Neural progenitor cell (in vitro differentiated cells): Measurements from ENCODE around the gene SHROOM3. TPM values are rescaled to one million over a fixed set of nuclear protein-coding genes. Genes with fewer than 3 reads are reported as not detected.

Experiments
- DNase-seq: peaks from one replicate; pipeline ENCODE4 v3.0.0-alpha.2; 2016; ENCODE audit warnings: low spot score
- H2AFZ ChIP-seq: fragments of 200-600 bp; sonication (generic); replicated peaks from 2 replicates; pipeline ENCODE4 v1.6.1; 2016; ENCODE audit warnings: antibody characterized with exemption
- H3F3A ChIP-seq: fragments of 200-600 bp; sonication (generic); 2 replicates; pipeline ENCODE4 v1.6.1; 2016; ENCODE audit warnings: antibody characterized with exemption, low read depth
- H3K27ac ChIP-seq: fragments of 200-600 bp; sonication (generic); 2 replicates; pipeline ENCODE4 v1.5.1; 2016; ENCODE audit warnings: mild to moderate bottlenecking
- H3K27me3 ChIP-seq: fragments of 200-600 bp; sonication (generic); 2 replicates; pipeline ENCODE4 v1.6.1; 2016; ENCODE audit warnings: mild to moderate bottlenecking, moderate library complexity
- H3K36me3 ChIP-seq: fragments of 200-600 bp; sonication (generic); 2 replicates; pipeline ENCODE4 v1.5.1; 2016
- H3K4me1 ChIP-seq: fragments of 200-600 bp; sonication (generic); 2 replicates; pipeline ENCODE4 v1.6.1; 2016; ENCODE audit warnings: mixed run types
- H3K4me2 ChIP-seq: fragments of 200-600 bp; sonication (generic); 2 replicates; pipeline ENCODE4 v1.6.1; 2016
- H3K4me3 ChIP-seq: fragments of 200-600 bp; sonication (generic); 2 replicates; pipeline ENCODE4 v1.5.1; 2016
- H3K79me2 ChIP-seq: fragments of 200-600 bp; sonication (generic); 2 replicates; pipeline ENCODE4 v1.6.1; 2016; ENCODE audit warnings: low read depth
- H3K9ac ChIP-seq: fragments of 200-600 bp; sonication (generic); 2 replicates; pipeline ENCODE4 v1.6.1; 2016
- H3K9me3 ChIP-seq: fragments of 200-600 bp; sonication (generic); 2 replicates; pipeline ENCODE4 v1.5.1; 2016; ENCODE audit warnings: low read depth
- H4K20me1 ChIP-seq: fragments of 200-600 bp; sonication (generic); 2 replicates; pipeline ENCODE4 v1.6.1; 2016; ENCODE audit warnings: low read depth
- H3K27ac Mint-ChIP-seq: 3 replicates; pipeline ENCODE4 v1.8.0; 2021; ENCODE audit warnings: mixed read lengths
- H3K27me3 Mint-ChIP-seq: 2 replicates; pipeline ENCODE4 v1.8.0; 2022; ENCODE audit warnings: low read depth, mild to moderate bottlenecking, inconsistent platforms, moderate library complexity, mixed read lengths; ENCODE audit not compliant: insufficient read depth
- H3K36me3 Mint-ChIP-seq: 3 replicates; pipeline ENCODE4 v1.8.0; 2021; ENCODE audit warnings: mixed read lengths
- H3K4me1 Mint-ChIP-seq: 3 replicates; pipeline ENCODE4 v1.8.0; 2021; ENCODE audit warnings: mixed read lengths
- H3K4me3 Mint-ChIP-seq: 3 replicates; pipeline ENCODE4 v1.8.0; 2021; ENCODE audit warnings: mild to moderate bottlenecking, moderate library complexity, mixed read lengths
- H3K9me3 Mint-ChIP-seq: 3 replicates; pipeline ENCODE4 v1.8.0; 2020; ENCODE audit warnings: mixed read lengths
- CTCF ChIP-seq: fragments of 200-600 bp; sonication (generic); IDR thresholded peaks from 2 replicates; pipeline ENCODE4 v1.5.1; 2017; ENCODE audit warnings: antibody characterized with exemption, mild to moderate bottlenecking
- EZH2 ChIP-seq: fragments of 200-600 bp; sonication (generic); IDR thresholded peaks from 2 replicates; pipeline ENCODE4 v1.6.1; 2017; ENCODE audit warnings: antibody characterized with exemption, mild to moderate bottlenecking, moderate library complexity
- EZH2phosphoT487 ChIP-seq: fragments of 200-600 bp; sonication (generic); IDR thresholded peaks from 2 replicates; pipeline ENCODE4 v1.6.1; 2017; ENCODE audit warnings: antibody characterized with exemption
- total RNA-seq: library from RNA; depleted of rRNA; stranded (reverse); fragments of >200 nt; gene quantifications from 2 replicates; pipeline ENCODE4 v1.2.3, GENCODE V29; 2015; ENCODE audit warnings: low replicate concordance

The SHROOM3 gene
- total RNA-seq, 1 donor from 2014 or later: 36.6 TPM

GRCh38 chr4:76649086-76649485 lies 214.1 kb downstream of the SHROOM3 start:
- Histone ChIP-seq H3K4me2 (no peak overlapping the region), H3K9ac (no peak overlapping the region), H3K36me3 (no peaks in the 10 kb centered on the region), H4K20me1 (no peaks in the 10 kb centered on the region), H3K4me1 (no peaks in the 10 kb centered on the region), H3K9me3 (no peaks in the 10 kb centered on the region), H3F3A (no peaks in the 10 kb centered on the region), H3K27ac (no peak overlapping the region), H2AFZ (no peak overlapping the region), H3K4me3 (no peak overlapping the region), H3K79me2 (no peaks in the 10 kb centered on the region), H3K27me3 (no peaks in the 10 kb centered on the region)
- no peak for DNase-seq
- TF ChIP-seq CTCF (no peak), EZH2phosphoT487 (no peak), EZH2 (no peak)
- no peak overlapping the region for H3K27ac Mint-ChIP-seq
- H3K36me3 Mint-ChIP-seq: peaks cover 26% of the 10 kb centered on the region
- no peak overlapping the region for H3K4me3 Mint-ChIP-seq
- no peaks in the 10 kb centered on the region for H3K4me1 Mint-ChIP-seq
- peaks cover 5% of the 10 kb centered on the region for H3K9me3 Mint-ChIP-seq
- peaks cover 2% of the 10 kb centered on the region for H3K27me3 Mint-ChIP-seq

GRCh38 chr4:76651616-76652015 lies 216.6 kb downstream of the SHROOM3 start:
- Histone ChIP-seq H3K9ac (no peak overlapping the region), H3K27me3 (no peaks in the 10 kb centered on the region), H3K27ac (no peak overlapping the region), H3K4me2 (no peak overlapping the region), H2AFZ (no peak overlapping the region), H3K79me2 (no peaks in the 10 kb centered on the region), H3K9me3 (no peaks in the 10 kb centered on the region), H4K20me1 (peaks cover 5% of the 10 kb centered on the region), H3K36me3 (no peaks in the 10 kb centered on the region), H3F3A (no peaks in the 10 kb centered on the region), H3K4me3 (no peak overlapping the region), H3K4me1 (no peaks in the 10 kb centered on the region)
- Mint-ChIP-seq H3K27me3 (peaks cover 2% of the 10 kb centered on the region), H3K27ac (no peak overlapping the region), H3K4me3 (no peak overlapping the region), H3K9me3 (peaks cover 5% of the 10 kb centered on the region), H3K4me1 (peaks cover 2% of the 10 kb centered on the region), H3K36me3 (peaks cover 17% of the 10 kb centered on the region)
- TF ChIP-seq EZH2phosphoT487 (no peak), CTCF (no peak), EZH2 (no peak)
- DNase-seq: no peak

- no peak for DNase-seq
- Histone ChIP-seq H4K20me1 (peaks cover 5% of the 10 kb centered on the region), H3K36me3 (no peaks in the 10 kb centered on the region), H3K4me1 (no peaks in the 10 kb centered on the region), H3K9ac (no peak overlapping the region), H3K27ac (no peak overlapping the region), H3K4me3 (no peak overlapping the region), H2AFZ (no peak overlapping the region), H3K27me3 (no peaks in the 10 kb centered on the region), H3K9me3 (no peaks in the 10 kb centered on the region), H3K79me2 (no peaks in the 10 kb centered on the region), H3F3A (no peaks in the 10 kb centered on the region), H3K4me2 (no peak overlapping the region)
- TF ChIP-seq EZH2phosphoT487: no peak
- no peak for TF ChIP-seq EZH2
- no peak for TF ChIP-seq CTCF
- Mint-ChIP-seq H3K9me3 (peaks cover 5% of the 10 kb centered on the region), H3K4me3 (no peak overlapping the region), H3K4me1 (peaks cover 2% of the 10 kb centered on the region), H3K27me3 (peaks cover 2% of the 10 kb centered on the region), H3K36me3 (peaks cover 13% of the 10 kb centered on the region), H3K27ac (no peak overlapping the region)
Observed at GRCh38 chr4:76652389-76652788, 217.4 kb downstream of the SHROOM3 start.
